Eye (tissue), 1 donor: ENCODE data around the gene CSMD2.

Experiments
- DNase-seq: peaks from one replicate; pipeline ENCODE4 v3.0.0-alpha.2; 2015

CSMD2 gene

DNA sequence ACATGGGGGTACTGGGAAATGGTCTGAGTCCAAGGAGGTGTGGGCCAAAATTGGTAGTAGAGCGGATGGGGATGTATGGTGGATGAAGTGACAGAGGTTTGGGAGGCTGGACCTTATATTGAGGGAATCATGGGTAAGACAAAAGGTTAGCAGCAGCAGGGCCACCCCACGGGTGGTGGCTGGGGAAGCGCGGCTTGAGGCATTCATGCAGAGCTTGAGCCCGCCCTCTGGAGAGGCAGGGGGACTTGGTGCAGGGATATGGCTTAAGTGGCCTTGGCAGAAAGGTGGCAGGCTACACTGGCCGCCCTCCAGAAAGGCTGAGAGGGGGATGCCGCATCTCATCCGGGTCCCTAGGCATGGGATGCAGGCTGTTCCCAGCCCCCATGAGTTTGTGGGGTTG, 269.6 kb downstream of the CSMD2 start:
- DNase-seq, result no peak

DNA sequence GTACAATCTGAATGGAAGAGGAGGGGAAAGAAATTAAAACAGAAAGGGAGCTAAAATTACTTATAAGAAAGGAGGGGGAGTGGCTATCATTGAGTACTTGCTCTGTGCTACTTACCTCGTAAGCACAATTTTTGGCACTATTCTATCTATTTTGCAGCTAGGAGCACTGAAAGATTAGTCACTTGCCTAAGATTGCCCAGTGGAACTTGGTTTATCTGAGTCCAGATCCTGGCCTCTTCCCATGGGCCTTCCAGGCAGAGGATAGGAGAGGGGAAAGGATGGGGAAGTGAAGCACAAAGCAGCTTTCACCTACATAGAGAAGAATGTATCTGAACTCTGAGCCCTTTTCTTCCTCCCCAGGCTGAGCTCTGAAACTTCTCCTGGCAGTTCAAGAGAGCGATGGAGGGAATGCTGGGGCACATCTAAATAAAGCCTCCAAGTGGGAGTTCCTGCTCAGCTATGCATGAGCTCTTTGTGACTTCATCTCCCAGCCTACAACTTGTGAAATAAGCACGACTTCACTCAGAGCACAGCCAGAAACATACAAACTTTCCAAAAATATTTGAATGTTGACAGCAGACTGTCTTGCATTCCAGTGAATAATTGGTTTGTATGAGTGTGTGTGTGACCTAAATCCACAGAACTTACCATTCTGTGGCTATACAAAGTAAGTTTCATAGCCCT, 271.7 kb downstream of the CSMD2 start:
- peak; percentile 21 for DNase-seq

DNA sequence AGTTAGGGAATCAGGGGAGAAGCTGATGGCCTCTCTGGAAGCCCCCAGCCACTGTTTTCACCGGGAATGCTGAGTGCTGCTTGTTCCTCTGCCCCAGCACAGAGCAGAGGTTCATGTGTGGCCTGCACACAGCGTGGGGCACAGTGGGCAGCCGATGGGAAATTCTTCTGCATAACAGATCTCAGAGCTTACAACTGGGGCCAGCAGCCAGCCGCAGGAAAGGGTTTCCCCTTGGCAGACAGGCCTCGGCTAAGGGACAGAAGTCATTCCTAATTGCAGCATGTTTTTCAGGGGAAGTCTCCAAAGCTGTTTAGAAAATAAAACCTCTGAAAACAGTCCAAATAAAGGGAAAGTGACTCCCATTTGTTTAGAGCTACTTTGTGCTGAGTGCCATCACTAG, 278.5 kb downstream of the CSMD2 start:
- DNase-seq, result no peak

DNA sequence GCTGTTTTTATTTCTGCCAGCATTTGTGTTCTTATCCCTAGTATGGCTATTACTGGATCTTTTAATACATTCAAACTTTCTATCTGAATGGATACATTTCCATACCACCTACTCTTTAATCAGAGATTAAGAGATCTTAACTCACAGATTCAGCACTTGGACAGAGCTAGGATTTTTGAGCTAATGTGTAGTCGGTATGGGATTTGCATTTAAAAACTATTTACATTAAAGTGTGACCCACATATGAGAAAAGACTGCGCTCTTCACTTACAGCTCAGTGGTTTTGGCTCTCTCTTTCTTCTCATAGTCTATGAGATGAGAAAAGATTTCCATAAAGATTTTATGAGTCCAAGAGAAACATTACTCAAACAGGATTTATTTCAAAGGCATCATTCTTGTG, 284.7 kb downstream of the CSMD2 start:
- peak; percentile 27 for DNase-seq

DNA sequence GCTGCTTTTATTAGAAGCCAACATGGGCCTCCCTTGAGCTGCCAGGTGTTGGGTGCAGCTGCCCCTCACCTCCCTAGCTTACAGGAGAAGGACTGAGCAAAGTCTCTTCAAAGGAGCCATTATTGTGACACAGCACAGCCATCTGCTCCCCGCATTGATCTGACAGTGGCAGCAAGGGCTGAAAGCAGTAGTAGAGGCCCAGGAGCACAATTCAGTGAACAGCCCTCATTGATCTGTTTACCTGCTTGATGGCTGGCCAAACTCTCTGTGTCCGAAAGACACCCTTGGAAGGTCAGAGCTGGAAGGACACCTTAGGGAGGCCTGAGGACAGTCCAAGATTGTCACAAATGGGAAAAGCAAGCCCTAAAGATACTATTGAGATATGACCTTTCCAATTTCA, 286.6 kb downstream of the CSMD2 start:
- peak; percentile 28 for DNase-seq

DNA sequence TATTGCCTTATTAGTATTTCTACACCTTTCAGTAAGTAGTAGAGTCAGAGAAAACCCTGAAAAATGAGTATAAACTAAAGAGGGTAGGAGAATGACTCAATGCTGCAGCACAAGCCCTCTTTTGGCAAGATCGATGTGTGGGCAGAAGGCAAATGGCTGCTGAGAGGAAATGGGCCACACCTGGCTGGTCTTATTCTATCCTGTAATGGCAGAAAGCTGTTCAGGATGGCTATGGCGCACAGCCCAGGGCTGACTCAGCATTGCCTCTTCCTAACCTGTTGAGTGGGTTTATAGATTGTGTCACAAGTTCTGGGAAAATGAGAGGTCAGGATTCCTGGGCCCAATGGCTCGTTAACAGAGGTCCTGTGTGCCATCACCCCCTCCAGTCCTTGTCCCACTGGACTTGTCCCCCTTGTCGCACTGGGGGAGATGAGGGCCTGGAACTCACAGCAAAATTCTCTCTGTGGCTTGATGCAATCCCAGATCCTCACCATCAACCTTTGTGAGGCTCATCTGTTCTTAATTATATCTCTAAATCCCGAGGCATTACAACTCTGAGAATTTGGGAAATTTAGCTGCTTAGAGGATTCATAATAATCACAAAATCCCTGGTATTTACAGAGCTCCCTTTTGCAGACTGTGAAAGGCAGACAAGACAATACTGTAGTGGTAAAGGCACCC, 287.9 kb downstream of the CSMD2 start:
- DNase-seq, result no peak

DNA sequence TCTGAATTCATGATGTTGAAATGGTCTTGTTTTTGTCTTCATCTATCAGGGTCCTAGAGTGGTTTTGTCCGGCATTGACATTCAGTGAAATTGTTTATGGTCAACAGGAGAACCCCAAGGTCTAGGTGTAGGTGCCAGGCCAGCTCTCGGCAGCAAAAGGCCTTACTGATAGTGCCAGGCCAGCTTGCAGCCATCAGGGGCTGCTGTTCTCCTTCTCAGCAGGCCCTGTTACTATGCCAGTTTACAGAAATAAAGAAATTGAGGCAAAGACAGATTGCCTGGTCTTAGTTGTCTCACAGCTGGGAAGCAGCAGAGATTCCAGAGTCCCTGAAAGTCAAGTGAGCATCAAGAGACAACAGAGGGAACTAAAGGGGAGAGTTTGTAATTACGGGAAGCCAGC, 289.2 kb downstream of the CSMD2 start:
- DNase-seq, result no peak

DNA sequence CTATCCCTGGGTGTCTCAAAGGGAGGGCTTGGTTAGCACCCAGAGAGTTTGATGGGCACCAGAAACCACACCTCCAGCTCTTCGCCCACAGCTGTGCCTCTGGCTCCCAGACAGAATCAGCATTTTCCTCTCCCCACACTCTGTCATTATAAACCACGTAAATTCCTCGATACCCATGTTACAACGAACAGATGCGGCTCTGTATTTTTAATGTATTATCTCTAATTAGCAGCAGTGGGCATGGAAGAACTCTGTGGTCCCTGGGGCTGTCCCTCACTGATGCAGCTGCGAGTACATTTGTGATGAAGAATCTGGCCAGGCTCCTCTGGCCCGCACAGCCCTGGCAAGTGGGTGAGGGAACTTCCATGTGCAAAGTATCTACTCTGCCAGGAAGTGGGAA, 290.4 kb downstream of the CSMD2 start:
- DNase-seq, result no peak

DNA sequence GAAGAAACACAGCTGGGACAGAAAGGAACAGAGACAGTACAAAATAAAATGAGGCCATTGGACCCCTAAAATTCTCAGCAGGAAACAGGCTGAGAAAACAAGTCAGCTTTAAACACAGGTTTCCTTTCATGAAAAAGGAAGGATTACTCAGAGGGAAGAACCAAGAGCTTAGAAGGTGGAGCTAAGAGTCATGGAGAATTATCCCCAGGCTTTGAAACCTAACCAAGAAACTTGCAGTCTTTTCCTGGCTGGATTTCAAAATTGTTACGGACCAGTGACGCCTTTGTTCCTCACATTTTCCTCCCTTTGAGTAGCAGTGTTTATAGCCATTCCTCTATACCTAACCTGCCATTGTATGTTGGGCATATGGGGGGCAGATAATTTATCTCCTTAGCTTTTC, 292.3 kb downstream of the CSMD2 start:
- no peak for DNase-seq

DNA sequence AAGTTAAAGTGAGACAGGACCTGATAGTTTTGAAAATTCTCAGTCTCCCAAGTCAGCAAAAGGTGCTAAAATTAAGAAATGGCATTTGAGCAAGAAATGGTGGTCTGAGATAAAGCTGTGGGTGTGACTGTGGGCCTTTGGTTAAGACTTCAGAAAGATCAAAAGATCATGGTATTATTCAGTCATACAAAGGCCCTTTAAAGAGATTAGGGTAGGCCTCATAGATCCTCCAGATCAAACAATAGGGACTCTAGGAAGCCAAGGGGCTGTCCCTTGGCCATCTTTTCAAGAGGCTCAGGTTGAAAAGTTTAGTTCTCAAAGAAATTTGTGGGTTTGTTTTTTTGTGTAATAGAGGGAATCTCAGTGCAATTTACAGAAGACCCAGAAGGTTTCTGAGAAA, 292.8 kb downstream of the CSMD2 start:
- DNase-seq, result no peak

DNA sequence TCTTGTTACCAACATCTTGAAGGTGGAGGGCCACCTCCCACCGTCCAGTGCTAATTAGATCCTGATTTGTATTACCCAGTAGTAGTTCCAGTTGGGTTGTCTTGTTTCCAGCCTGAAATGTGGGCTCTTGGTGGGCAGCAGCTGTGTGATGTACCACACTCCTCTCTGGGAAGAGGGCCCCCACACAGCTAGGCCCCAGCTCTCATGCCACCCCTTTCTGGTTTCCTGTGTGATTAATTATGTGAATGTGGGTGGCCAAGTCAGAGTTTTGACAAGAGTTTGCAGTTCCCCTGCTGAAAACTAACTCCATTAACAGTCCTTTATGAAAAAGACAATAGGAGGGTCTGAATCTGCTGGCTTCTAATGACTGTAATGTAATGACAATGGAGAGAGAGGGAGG, 297.3 kb downstream of the CSMD2 start:
- DNase-seq, result peak; percentile 35

DNA sequence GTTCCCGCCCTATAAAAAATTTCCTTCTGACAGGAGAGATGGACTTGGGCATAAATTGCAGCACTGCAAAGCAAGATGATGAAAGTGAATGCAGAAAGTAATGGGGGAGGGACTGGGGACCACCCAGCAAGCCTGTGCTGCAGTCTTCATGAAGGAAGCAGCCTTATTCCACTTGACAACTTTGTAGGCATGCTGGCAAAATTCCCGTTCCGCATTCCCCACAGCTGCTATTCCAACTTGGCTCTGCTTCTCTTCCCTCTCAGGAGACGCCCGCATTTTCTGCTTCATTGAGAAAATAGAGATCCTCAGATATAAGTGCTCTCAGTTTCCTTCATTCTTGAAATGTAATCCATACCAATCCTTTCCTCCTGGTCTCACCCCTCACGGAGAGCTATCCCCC, 298.7 kb downstream of the CSMD2 start:
- DNase-seq, result peak; percentile 83

DNA sequence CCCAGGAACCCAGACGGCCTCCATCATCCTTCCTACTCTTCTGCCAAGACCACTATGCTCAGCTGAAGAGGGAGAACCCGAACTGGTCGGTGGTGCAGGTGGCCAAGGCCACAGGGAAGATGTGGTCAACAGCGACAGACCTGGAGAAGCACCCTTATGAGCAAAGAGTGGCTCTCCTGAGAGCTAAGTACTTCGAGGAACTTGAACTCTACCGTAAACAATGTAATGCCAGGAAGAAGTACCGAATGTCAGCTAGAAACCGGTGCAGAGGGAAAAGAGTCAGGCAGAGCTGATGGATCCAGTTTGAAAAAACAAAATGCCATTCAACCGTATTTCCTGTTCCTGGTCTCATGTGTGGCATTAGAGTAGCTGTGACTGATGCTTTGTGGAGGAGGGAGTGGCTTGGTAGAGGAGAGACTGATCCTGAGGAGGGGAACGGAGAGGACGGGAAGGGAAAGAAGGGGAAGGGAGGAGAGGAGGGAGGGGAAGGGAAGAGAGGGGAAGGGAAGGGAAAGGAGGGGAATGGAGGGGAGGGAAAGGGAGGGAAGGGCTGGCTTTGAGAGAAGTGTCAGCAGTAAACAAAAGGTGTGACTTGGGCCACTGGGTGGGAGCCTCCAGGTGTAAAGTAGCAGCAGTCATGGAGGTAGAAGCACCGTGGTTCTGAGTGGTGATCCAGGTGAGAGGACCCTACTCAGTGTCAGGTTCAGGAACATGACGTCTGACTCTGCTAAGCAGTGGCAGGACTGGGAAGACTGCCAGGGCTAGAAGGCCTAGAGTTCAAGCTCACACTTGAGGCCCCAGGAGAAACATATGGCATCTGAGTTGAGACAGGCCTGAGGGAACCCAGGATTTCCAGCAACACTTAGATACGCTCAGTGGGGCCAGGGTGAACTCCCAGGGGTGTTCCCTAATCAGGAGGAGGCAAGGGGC, 300.3 kb downstream of the CSMD2 start:
- DNase-seq, result no peak

DNA sequence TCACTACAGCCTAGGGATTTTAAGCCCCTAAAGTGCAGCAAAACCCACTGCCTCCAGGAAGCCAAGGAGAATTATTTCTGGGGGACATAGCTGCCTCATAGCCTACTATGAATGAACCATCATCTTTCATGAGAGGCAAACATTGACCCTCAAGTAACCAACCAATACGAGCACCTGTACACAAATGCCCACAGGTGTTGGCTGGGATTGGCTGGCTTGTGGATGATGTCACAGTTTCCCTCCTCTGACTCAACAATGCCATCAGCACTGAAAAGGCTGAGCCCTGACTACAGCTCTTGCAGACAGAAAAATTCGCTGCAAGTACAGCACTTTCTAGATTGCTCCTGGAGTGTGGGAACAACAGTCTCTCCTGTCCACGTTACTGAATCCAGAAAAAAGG, 301.3 kb downstream of the CSMD2 start, which contains the start of gene HMGB4:
Gene HMGB4 (plus strand): TSS at position 301 of the 400 bp plus-strand sequence. CDS start 113 bp downstream, outside the sequence.
- DNase-seq, result no peak

DNA sequence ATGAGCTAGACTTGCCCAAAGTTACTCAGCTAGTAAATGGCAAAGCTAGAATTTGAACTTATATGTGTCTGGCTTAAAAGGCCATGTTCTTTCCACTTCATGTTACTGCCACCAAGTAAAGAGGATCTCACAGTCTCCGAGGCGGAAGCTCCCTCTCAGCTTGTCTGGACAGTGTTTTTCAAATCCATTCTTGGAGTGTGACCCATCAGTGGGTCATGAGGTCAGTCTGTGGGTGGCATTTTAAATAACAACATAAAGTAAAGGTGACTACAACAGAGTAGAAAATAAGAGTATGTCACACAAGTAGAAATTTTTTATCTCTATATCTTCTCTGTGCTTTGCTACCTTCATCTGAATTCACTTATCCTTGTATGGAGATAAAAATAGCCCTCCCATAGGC, 304.4 kb downstream of the CSMD2 start:
- no peak for DNase-seq

DNA sequence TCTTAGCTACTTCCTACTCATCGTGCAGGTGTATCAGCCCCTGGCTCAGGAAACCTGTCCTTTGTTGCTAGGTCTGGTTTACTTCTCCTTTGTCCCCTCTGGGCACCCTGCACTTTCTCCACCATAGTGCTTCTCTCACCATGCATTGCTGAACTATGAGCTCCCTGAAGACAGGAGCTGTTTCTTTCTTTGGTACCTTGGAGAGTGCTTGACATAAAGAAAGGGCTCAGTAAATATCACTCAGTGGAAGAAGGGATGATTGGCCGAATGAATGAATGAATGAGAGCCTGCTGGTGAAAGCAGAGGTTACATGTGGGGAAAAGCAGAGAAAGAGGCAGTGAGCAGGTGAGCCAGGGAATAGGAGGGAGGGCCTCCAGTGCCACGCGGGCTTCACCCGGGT, 310.9 kb downstream of the CSMD2 start:
- no peak for DNase-seq

DNA sequence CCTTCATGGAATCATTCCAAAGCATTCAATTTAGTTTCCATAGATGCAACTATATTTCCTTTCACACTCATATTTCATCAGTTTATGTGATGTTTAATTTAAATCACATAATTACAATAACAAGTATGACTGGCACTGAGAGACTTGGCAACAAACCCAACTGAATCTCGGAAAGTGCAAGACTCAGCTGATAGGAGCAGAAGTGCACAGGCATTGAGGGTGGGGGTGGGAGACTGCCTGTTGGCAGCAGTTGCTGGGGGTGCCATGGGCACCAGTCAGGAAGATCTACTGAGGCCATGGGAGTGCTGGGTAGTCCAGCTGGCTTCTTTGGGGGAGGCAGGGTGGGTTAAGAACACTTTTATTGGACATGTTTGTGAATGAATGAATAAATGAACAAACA, 311.6 kb downstream of the CSMD2 start:
- DNase-seq, result no peak

DNA sequence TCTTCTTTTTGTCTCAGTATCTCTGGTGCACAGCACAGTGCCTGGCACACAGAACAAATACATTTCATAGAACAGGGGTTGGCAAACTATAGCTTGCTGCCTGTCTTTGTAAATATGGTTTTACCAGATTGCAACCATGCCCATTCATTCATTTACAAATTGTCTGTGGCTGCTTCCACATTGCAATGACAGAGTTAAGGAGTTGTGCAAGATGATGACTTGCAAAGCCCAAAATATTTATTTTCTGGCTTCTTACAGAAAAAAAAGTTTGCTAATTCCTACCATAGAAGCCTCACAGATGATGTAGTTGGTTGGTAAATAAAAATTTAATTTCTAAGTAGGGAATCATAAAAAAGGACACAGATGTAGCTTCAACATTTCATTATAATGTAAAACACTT, 312.3 kb downstream of the CSMD2 start:
- DNase-seq, result no peak

DNA sequence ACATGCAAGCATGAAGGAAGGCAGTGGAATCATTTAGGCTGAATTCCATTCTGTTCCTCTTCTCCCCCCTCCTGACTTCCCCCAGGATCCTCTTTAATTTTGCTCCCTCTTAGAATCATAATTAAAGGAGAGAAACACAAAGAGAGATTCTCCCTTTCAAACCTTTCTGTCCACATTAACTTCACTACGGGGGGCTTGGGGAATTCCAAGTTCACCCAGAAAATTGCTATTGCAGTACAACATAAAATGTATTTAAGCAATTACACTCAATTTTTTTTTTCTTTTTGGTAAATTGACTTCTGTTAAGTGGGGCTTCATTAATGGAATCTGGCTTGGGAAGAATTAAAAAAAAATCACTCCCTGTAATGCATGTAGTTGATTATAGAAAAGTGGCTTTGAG, 314.5 kb downstream of the CSMD2 start:
- no peak for DNase-seq

DNA sequence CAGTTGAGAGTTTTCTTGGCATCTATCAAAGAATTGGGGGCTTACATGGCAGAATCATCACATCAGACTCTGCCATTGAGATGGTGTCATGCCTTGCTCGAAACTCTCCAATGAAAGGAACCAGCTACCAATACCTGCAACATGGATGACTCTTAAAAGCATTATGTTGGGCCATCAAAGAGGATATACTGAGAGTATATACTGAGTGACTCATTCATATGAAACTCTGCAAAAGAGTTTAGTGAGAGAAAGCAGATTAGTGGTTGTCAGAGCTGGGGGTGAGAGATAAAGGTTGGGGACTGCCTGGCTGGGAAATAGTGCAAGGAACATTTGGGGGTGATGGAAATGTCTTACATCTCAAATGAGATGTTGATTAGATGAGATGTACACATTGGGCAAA, 315.8 kb downstream of the CSMD2 start:
- DNase-seq, result no peak

DNA sequence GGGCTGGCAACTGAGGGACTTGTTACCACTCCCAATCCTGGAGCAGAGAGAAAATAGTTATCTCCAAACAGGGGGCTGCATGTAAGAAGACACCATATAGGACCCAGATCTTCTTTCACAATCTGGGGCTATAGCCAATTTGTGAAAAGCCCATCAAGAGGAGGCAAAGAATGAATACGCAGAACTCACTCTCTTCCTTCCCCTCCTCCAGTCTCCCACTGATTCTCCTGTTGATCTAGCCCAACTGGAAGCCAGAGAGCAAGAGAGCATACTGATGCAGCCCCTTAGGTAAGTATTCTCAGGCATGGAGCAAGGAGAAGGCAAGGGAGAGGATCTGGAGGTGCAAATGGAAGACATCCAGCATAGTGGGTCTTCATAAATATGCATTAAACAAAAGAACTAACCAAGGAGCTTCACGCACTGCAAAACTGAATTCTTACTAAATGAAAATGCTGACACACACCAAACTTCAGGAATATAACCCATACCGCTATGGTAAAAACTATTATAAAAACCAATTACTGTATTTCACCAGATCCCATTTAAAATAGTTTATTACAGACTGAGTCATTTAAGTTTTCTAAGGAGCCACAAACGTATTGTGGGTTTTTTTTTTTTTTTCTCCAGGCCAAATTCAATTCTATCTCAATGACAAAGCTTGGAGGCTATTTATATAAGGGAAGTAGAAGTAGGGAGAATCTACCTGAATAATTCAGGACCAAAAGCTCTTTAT, 316.7 kb downstream of the CSMD2 start:
- DNase-seq, result no peak

DNA sequence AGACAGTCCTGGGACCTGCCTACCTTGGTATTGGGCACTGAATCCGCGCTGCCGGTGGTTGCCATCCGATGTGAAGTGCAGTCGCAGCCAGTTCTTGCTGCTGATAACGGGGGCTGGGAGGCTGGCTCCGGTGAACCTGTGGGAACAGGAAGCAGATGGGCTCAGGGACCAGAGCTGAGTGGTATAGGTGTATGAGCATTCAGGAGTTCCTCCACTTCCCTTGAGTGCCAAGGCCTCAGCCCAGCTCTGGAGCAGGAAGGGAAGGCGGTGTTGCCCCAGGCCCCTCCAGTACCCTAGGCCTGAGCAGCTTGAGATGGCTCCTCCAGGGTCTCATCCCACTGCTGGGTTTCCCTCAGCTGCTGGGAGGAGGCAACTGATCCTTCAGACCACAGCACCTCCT, 318.2 kb downstream of the CSMD2 start:
- no peak for DNase-seq

DNA sequence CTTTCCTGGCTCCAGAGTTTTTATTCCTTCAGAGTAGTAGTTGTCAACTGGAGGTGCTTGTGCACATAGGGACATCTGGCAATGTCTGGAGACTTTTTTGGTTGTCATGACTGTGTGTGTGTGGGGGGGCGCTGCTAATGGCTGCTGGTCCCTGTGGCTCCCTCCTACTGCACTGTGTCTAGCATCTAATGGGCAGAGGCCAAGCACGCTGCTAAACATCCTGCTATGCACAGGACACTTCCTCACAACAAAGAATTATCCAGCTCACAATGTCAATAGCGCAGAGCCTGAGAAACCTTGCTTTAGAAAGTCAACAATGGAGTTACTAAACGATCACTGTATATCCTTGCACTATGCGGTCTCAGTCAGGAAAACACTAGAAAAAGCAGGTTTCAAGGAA, 320.9 kb downstream of the CSMD2 start:
- no peak for DNase-seq
